ENCODE measurements around the gene DHH. TPM values are rescaled to one million over a fixed set of nuclear protein-coding genes. Genes with fewer than 3 reads are reported as not detected.
A peak's percentile ranks its signal among the peaks of the same experiment; 100 is the strongest.

DHH gene
- total and polyA plus RNA-seq, 9 of the 15 experiments (the other 6 are each of a cell fraction or from before 2014, with no cell fraction given): 0.07 to 2.6 (median 0.54) TPM

DNA sequence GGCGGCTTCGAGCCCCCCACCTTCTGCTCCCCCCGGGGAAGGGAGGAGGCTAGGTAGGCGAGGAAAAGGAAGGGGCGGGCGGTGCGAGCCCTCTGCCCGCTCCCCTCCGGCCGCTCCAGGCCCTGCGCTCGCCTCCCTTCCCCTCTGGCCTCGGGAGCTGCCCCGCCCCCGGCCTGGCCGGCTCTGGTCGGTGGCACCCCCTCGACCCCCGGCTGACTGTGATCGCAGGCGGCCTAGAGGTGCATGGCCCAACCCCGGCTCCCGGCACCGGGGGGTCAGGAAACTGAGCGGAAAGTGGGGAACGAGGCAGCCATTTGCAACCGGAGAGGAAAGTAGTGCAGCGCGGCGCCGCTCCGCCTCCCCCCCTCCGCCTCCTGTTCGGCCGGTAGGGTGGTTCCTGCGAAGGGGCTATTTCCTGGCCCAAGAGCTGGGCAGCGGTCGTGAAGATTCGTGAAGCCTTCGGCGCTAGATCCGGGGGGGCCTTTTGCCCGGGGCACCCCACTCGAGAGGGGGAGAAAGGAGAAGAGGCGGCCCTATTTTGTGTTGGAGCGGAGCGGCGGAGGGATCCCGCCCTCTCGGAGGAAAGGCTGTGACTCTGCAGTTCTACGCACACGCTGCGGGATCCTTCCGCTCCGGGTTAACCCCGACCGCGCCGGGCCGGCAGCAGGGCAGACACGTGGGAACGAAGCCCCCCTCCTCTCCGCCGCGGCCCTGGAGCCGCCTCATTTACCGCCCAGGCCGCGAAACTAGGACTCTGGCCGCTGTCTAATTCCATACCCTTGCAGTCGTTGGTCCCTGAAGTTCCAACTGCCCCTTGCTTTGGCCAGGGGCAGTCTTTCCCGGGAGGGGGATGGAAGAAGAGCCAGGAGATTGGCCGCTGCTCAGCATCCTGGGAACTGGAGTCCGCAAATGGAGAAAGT is 34.1 kb downstream of the DHH start, which contains the start of gene KMT2D (continued):
- TF ChIP-seq, protein P1, sequence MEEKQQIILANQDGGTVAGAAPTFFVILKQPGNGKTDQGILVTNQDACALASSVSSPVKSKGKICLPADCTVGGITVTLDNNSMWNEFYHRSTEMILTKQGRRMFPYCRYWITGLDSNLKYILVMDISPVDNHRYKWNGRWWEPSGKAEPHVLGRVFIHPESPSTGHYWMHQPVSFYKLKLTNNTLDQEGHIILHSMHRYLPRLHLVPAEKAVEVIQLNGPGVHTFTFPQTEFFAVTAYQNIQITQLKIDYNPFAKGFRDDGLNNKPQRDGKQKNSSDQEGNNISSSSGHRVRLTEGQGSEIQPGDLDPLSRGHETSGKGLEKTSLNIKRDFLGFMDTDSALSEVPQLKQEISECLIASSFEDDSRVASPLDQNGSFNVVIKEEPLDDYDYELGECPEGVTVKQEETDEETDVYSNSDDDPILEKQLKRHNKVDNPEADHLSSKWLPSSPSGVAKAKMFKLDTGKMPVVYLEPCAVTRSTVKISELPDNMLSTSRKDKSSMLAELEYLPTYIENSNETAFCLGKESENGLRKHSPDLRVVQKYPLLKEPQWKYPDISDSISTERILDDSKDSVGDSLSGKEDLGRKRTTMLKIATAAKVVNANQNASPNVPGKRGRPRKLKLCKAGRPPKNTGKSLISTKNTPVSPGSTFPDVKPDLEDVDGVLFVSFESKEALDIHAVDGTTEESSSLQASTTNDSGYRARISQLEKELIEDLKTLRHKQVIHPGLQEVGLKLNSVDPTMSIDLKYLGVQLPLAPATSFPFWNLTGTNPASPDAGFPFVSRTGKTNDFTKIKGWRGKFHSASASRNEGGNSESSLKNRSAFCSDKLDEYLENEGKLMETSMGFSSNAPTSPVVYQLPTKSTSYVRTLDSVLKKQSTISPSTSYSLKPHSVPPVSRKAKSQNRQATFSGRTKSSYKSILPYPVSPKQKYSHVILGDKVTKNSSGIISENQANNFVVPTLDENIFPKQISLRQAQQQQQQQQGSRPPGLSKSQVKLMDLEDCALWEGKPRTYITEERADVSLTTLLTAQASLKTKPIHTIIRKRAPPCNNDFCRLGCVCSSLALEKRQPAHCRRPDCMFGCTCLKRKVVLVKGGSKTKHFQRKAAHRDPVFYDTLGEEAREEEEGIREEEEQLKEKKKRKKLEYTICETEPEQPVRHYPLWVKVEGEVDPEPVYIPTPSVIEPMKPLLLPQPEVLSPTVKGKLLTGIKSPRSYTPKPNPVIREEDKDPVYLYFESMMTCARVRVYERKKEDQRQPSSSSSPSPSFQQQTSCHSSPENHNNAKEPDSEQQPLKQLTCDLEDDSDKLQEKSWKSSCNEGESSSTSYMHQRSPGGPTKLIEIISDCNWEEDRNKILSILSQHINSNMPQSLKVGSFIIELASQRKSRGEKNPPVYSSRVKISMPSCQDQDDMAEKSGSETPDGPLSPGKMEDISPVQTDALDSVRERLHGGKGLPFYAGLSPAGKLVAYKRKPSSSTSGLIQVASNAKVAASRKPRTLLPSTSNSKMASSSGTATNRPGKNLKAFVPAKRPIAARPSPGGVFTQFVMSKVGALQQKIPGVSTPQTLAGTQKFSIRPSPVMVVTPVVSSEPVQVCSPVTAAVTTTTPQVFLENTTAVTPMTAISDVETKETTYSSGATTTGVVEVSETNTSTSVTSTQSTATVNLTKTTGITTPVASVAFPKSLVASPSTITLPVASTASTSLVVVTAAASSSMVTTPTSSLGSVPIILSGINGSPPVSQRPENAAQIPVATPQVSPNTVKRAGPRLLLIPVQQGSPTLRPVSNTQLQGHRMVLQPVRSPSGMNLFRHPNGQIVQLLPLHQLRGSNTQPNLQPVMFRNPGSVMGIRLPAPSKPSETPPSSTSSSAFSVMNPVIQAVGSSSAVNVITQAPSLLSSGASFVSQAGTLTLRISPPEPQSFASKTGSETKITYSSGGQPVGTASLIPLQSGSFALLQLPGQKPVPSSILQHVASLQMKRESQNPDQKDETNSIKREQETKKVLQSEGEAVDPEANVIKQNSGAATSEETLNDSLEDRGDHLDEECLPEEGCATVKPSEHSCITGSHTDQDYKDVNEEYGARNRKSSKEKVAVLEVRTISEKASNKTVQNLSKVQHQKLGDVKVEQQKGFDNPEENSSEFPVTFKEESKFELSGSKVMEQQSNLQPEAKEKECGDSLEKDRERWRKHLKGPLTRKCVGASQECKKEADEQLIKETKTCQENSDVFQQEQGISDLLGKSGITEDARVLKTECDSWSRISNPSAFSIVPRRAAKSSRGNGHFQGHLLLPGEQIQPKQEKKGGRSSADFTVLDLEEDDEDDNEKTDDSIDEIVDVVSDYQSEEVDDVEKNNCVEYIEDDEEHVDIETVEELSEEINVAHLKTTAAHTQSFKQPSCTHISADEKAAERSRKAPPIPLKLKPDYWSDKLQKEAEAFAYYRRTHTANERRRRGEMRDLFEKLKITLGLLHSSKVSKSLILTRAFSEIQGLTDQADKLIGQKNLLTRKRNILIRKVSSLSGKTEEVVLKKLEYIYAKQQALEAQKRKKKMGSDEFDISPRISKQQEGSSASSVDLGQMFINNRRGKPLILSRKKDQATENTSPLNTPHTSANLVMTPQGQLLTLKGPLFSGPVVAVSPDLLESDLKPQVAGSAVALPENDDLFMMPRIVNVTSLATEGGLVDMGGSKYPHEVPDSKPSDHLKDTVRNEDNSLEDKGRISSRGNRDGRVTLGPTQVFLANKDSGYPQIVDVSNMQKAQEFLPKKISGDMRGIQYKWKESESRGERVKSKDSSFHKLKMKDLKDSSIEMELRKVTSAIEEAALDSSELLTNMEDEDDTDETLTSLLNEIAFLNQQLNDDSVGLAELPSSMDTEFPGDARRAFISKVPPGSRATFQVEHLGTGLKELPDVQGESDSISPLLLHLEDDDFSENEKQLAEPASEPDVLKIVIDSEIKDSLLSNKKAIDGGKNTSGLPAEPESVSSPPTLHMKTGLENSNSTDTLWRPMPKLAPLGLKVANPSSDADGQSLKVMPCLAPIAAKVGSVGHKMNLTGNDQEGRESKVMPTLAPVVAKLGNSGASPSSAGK (IDR thresholded peaks at IDR 0.05): peak; percentile 76
- TF ChIP-seq, protein P2, sequence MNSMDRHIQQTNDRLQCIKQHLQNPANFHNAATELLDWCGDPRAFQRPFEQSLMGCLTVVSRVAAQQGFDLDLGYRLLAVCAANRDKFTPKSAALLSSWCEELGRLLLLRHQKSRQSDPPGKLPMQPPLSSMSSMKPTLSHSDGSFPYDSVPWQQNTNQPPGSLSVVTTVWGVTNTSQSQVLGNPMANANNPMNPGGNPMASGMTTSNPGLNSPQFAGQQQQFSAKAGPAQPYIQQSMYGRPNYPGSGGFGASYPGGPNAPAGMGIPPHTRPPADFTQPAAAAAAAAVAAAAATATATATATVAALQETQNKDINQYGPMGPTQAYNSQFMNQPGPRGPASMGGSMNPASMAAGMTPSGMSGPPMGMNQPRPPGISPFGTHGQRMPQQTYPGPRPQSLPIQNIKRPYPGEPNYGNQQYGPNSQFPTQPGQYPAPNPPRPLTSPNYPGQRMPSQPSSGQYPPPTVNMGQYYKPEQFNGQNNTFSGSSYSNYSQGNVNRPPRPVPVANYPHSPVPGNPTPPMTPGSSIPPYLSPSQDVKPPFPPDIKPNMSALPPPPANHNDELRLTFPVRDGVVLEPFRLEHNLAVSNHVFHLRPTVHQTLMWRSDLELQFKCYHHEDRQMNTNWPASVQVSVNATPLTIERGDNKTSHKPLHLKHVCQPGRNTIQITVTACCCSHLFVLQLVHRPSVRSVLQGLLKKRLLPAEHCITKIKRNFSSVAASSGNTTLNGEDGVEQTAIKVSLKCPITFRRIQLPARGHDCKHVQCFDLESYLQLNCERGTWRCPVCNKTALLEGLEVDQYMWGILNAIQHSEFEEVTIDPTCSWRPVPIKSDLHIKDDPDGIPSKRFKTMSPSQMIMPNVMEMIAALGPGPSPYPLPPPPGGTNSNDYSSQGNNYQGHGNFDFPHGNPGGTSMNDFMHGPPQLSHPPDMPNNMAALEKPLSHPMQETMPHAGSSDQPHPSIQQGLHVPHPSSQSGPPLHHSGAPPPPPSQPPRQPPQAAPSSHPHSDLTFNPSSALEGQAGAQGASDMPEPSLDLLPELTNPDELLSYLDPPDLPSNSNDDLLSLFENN (IDR thresholded peaks at IDR 0.05; ENCODE audit: low read depth in 2 of 2, low read length in 2 of 2): peak in 1 of 2 experiments; percentile 69; a peak in 1 of 4 replicates
- TF ChIP-seq, protein P3, sequence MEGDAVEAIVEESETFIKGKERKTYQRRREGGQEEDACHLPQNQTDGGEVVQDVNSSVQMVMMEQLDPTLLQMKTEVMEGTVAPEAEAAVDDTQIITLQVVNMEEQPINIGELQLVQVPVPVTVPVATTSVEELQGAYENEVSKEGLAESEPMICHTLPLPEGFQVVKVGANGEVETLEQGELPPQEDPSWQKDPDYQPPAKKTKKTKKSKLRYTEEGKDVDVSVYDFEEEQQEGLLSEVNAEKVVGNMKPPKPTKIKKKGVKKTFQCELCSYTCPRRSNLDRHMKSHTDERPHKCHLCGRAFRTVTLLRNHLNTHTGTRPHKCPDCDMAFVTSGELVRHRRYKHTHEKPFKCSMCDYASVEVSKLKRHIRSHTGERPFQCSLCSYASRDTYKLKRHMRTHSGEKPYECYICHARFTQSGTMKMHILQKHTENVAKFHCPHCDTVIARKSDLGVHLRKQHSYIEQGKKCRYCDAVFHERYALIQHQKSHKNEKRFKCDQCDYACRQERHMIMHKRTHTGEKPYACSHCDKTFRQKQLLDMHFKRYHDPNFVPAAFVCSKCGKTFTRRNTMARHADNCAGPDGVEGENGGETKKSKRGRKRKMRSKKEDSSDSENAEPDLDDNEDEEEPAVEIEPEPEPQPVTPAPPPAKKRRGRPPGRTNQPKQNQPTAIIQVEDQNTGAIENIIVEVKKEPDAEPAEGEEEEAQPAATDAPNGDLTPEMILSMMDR (IDR thresholded peaks at IDR 0.05 in 2 of 3, conservative IDR thresholded peaks at IDR 0.05 in 1 of 3; ENCODE audit: insufficient read depth in 2 of 3, low read depth in 1 of 3, low read length in 3 of 3): 0 out of 6 replicates have a peak, but pooled peaks of 2 of the 3 experiments have one; percentile 6 to 13
- TF ChIP-seq ZNF311 (CRISPR knock-in tag; IDR thresholded peaks at IDR 0.05) (no peak), ZNF785 (CRISPR knock-in tag; IDR thresholded peaks at IDR 0.05) (no peak), ZFPM2 (CRISPR knock-in tag; IDR thresholded peaks at IDR 0.05) (no peak), WHSC1 (IDR thresholded peaks at IDR 0.05; ENCODE audit: low read length) (no peak), EP400 (IDR thresholded peaks at IDR 0.05) (peak; percentile 99)
